ENCODE data around the gene ERO1B. TPM values are rescaled to one million over a fixed set of nuclear protein-coding genes. Genes with fewer than 3 reads are reported as not detected.

Gene ERO1B
- total RNA-seq, 3 donors from 2014 or later (not counting 1 experiment from before 2014, with no cell fraction given): 14.7 to 17.8 (median 16.5) TPM

GRCh38 chr1:236167154-236167553, 114.6 kb downstream of the ERO1B start:
- Histone ChIP-seq H3K9me3 (ENCODE audit: control insufficient read depth, insufficient read depth, low read length) (peaks cover 12% of the 10 kb centered on the region), H3K4me1 (ENCODE audit: control insufficient read depth, insufficient read depth, low read length) (peaks cover 9% of the 10 kb centered on the region), H3K27ac (ENCODE audit: low read length) (no peak overlapping the region), H3K36me3 (ENCODE audit: control insufficient read depth, insufficient read depth, low read length) (no peaks in the 10 kb centered on the region), H3K4me3 (ENCODE audit: low read length) (no peak overlapping the region), H3K27me3 (ENCODE audit: control insufficient read depth, insufficient read depth, low read length) (no peaks in the 10 kb centered on the region)
- no peak overlapping the region for H3K27ac Mint-ChIP-seq
- no peak for ATAC-seq
- WGBS (ENCODE audit: insufficient coverage): 96% methylated on average over 7 of the region's 7 CpGs
- no peak overlapping the region for H3K4me3 Mint-ChIP-seq
- no peak for TF ChIP-seq CTCF (IDR thresholded peaks at IDR 0.05)
- peaks cover 7 to 8% of the 10 kb centered on the region in 2 donors for H3K9me3 Mint-ChIP-seq
- intact Hi-C loops (cut with micrococcal nuclease): no loop called here
- peaks cover 26% of the 10 kb centered on the region in 2 donors for H3K4me1 Mint-ChIP-seq
- H3K36me3 Mint-ChIP-seq: no peaks in the 10 kb centered on the region
- DNase-seq: no peak
- H3K27me3 Mint-ChIP-seq (ENCODE audit: low read depth in 2 of 2): no peaks in the 10 kb centered on the region

GRCh38 chr1:236166041-236166440, 115.7 kb downstream of the ERO1B start:
- Histone ChIP-seq H3K4me1 (ENCODE audit: control insufficient read depth, insufficient read depth, low read length) (peaks cover 9% of the 10 kb centered on the region), H3K36me3 (ENCODE audit: control insufficient read depth, insufficient read depth, low read length) (no peaks in the 10 kb centered on the region), H3K4me3 (ENCODE audit: low read length) (no peak overlapping the region), H3K9me3 (ENCODE audit: control insufficient read depth, insufficient read depth, low read length) (peaks cover 20% of the 10 kb centered on the region), H3K27ac (ENCODE audit: low read length) (no peak overlapping the region), H3K27me3 (ENCODE audit: control insufficient read depth, insufficient read depth, low read length) (no peaks in the 10 kb centered on the region)
- H3K4me1 Mint-ChIP-seq: peaks cover 35 to 37% of the 10 kb centered on the region in 2 donors
- no peak for ATAC-seq
- H3K9me3 Mint-ChIP-seq: peaks cover 11 to 18% of the 10 kb centered on the region in 2 donors
- no peak for DNase-seq
- WGBS (ENCODE audit: insufficient coverage): 91% methylated on average over 5 of the region's 6 CpGs
- intact Hi-C loops (cut with micrococcal nuclease): no loop called here
- no peak for TF ChIP-seq CTCF (IDR thresholded peaks at IDR 0.05)
- H3K36me3 Mint-ChIP-seq: no peaks in the 10 kb centered on the region
- no peaks in the 10 kb centered on the region for H3K27me3 Mint-ChIP-seq (ENCODE audit: low read depth in 2 of 2)
- no peak overlapping the region for H3K4me3 Mint-ChIP-seq
- no peak overlapping the region for H3K27ac Mint-ChIP-seq

Other genes starting within 250 kb of the ERO1B start
- under 1 TPM; 0.32 to 0.92 (median 0.85) TPM for gene NID1, start 216.9 kb downstream of the ERO1B start, total RNA-seq
- 10 to 100 TPM; 13.3 to 13.8 (median 13.5) TPM for gene GPR137B, start 139.4 kb downstream of the ERO1B start, total RNA-seq
- gene EDARADD, start 112.3 kb upstream of the ERO1B start, total RNA-seq: 1 to 10 TPM; 2.0 to 5.4 (median 2.6) TPM
- gene LGALS8, start 242.0 kb upstream of the ERO1B start, total RNA-seq: 100 to 1,000 TPM in 2 of 3 donors, 10 to 100 TPM in 1; 90.5 to 129 (median 114) TPM